Measurements from ENCODE around the gene FOSL1. TPM values are rescaled to one million over a fixed set of nuclear protein-coding genes. Genes with fewer than 3 reads are reported as not detected.
A peak's percentile ranks its signal among the peaks of the same experiment; 100 is the strongest.

Gene FOSL1
- total RNA-seq, 6 experiments from 2014 or later: 0.35 to 1.2 (median 0.89) TPM; not detected in 2

- H3K27ac ChIP-seq: no peak overlapping the region
- WGBS (ENCODE audit: insufficient coverage, low coverage, low lambda C conversion rate, missing lambda C conversion rate): 92% methylated on average over 2 of the region's 7 CpGs
- no peak for DNase-seq
- intact Hi-C loops (cut with DNase I): loop anchor here (10.0 kb wide), 1 partner anchor 104 kb away; no protein-coding TSS in a partner anchor
- H3K4me3 ChIP-seq: no peak overlapping the region
- ATAC-seq: no peak
- no peaks in the 10 kb centered on the region for H3K9me3 ChIP-seq
- peaks cover 0 to 11% (median 0%) of the 10 kb centered on the region in 4 donors for H3K36me3 ChIP-seq
- H3K27me3 ChIP-seq: no peaks in the 10 kb centered on the region
- H3K4me1 ChIP-seq: no peaks in the 10 kb centered on the region
- no peak for TF ChIP-seq POLR2A (IDR thresholded peaks at IDR 0.05)
- no peak for TF ChIP-seq CTCF (IDR thresholded peaks at IDR 0.05)
Observed at GRCh38 chr11:65880844-65881421, 19.3 kb downstream of the FOSL1 start.

DNA sequence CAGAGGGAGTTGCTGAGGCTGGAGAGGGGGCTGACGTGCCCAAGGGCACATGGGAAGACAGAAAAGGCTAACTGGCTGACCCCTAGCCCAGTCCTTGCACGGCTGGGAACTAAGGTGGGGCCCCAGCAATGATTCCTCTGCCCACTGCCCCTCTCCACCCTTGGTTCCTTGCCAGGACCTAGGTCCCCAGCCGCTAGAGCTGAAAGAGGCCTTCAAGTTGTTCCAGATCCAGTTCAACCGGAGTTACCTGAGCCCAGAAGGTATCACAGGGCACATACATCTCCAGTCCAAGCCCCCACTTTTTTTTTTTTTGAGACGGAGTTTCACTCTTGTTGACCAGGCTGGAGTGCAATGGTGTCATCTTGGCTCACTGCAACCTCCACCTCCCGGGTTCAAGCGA lies 20.2 kb downstream of the FOSL1 start:
- Histone ChIP-seq H3K4me3 (no peak overlapping the region), H3K36me3 (peaks cover 0 to 11% (median 0%) of the 10 kb centered on the region in 4 donors), H3K27me3 (no peaks in the 10 kb centered on the region), H3K4me1 (no peaks in the 10 kb centered on the region), H3K27ac (no peak overlapping the region), H3K9me3 (no peaks in the 10 kb centered on the region)
- 100% methylated on average over 3 of the region's 7 CpGs for WGBS (ENCODE audit: insufficient coverage, low coverage, low lambda C conversion rate, missing lambda C conversion rate)
- no peak for DNase-seq
- no peak for ATAC-seq
- intact Hi-C loops (cut with DNase I): loop anchor here (10.0 kb wide), 1 partner anchor 105 kb away; no protein-coding TSS in a partner anchor
- TF ChIP-seq CTCF (IDR thresholded peaks at IDR 0.05): no peak
- no peak for TF ChIP-seq POLR2A (IDR thresholded peaks at IDR 0.05)

GRCh38 chr11:65879617-65880016 lies 20.6 kb downstream of the FOSL1 start, which contains the start of gene CTSW:
Gene CTSW (plus strand): TSS chr11:65879837. CDS start chr11:65879855, 18 bp downstream.
- Histone ChIP-seq H3K4me3 (no peak within 1 kb of the TSS), H3K27me3 (no peaks in the 10 kb centered on the region), H3K4me1 (no peaks in the 10 kb centered on the region), H3K27ac (no peak within 1 kb of the TSS), H3K36me3 (peaks cover 0 to 11% (median 0%) of the 10 kb centered on the region in 4 donors), H3K9me3 (no peaks in the 10 kb centered on the region)
- TF ChIP-seq CTCF (IDR thresholded peaks at IDR 0.05): no peak
- TF ChIP-seq POLR2A (IDR thresholded peaks at IDR 0.05): no peak
- intact Hi-C loops (cut with DNase I): loop anchor here (10.0 kb wide), 1 partner anchor 105 kb away; no protein-coding TSS in a partner anchor
- peak in 2 of 4 donors; percentile 16 to 22 for ATAC-seq
- no peak for DNase-seq
- WGBS (ENCODE audit: insufficient coverage, low coverage, low lambda C conversion rate, missing lambda C conversion rate): 43% methylated on average over 1 of the region's 7 CpGs

DNA sequence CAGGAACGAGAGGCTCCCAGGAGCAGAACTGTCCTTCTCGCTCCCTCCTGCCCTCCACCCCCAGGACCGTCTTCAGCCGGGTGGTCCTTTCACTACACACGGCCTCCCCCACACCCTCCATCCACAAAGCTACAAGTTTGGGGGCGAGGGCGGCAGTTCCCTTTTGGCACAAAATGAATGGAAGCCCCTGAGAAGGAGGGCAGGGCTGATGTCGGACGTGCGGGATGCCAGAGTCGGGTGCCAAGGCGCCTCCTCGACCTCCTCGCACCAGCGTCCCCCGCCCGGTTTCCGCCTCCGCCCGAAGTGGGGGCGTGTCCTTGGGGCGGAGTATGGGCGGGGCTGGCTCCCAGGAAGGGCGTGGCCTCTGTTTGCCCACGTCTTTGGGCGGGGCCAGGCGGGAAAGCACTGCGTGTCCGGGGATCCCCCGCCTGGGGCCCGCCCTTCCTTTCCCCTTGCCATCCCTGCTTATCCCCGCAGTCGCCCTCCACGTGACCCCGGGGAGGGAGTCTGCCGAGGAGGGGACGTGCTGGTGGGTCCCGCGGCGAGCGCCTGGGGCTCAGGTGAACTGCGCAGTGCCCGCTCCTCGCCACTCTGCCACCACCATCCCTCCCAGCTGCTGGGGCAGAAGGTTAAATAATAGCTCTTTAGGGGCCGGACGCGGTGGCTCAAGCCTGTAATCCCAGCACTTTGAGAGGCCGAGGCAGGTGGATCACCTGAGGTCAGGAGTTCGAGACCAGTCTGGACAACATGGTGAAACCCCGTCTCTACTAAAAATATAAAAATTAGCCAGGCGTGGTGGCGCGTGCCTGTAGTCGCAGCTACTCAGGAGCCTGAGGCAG lies 26.7 kb downstream of the FOSL1 start:
- intact Hi-C loops (cut with DNase I): no loop called here
- Histone ChIP-seq H3K27me3 (no peaks in the 10 kb centered on the region), H3K4me1 (peaks cover 0 to 9% (median 0%) of the 10 kb centered on the region in 4 donors), H3K4me3 (peak overlapping the region; percentile 27 to 55 (median 45)), H3K36me3 (no peaks in the 10 kb centered on the region), H3K9me3 (no peaks in the 10 kb centered on the region), H3K27ac (peak overlapping the region; percentile 56 to 88 (median 69))
- DNase-seq (peak; percentile 95 to 97 (median 96)), ATAC-seq (peak; percentile 96 to 98 (median 97))
- WGBS (ENCODE audit: insufficient coverage, low coverage, low lambda C conversion rate, missing lambda C conversion rate): 14% methylated on average over 30 of the region's 54 CpGs
- TF ChIP-seq CTCF (IDR thresholded peaks at IDR 0.05): no peak
- TF ChIP-seq POLR2A (IDR thresholded peaks at IDR 0.05): peak; percentile 80
